HG03565 (cell line): ENCODE results near the gene MAPT.

Experiments used
- ATAC-seq: cut with Tn5 transposase; IDR thresholded peaks from one replicate; pipeline ENCODE4 v1.9.1; 2021; ENCODE audit warnings: mild to moderate bottlenecking, moderate library complexity; ENCODE audit not compliant: unreplicated experiment

Gene MAPT

GRCh38 chr17:46044286-46044928 is 150.1 kb downstream of the MAPT start:
- no peak for ATAC-seq

GRCh38 chr17:46044989-46045388 is 150.6 kb downstream of the MAPT start:
- ATAC-seq: no peak

GRCh38 chr17:46045639-46046038 is 151.3 kb downstream of the MAPT start:
- no peak for ATAC-seq

- ATAC-seq: no peak
Measured at GRCh38 chr17:46046957-46047356, 152.6 kb downstream of the MAPT start.

GRCh38 chr17:46047398-46047797 is 153.0 kb downstream of the MAPT start:
- ATAC-seq: no peak

GRCh38 chr17:46047856-46048255 is 153.5 kb downstream of the MAPT start:
- no peak for ATAC-seq

- ATAC-seq: no peak
Measured at GRCh38 chr17:46049656-46050055, 155.3 kb downstream of the MAPT start.

GRCh38 chr17:46053911-46054534 is 159.7 kb downstream of the MAPT start:
- no peak for ATAC-seq

- ATAC-seq: no peak
Measured at GRCh38 chr17:46056800-46057304, 162.5 kb downstream of the MAPT start.

GRCh38 chr17:46057366-46057765 is 163.0 kb downstream of the MAPT start:
- no peak for ATAC-seq

- ATAC-seq: no peak
Measured at GRCh38 chr17:46059486-46059885, 165.1 kb downstream of the MAPT start.

GRCh38 chr17:46060461-46060860 is 166.1 kb downstream of the MAPT start:
- ATAC-seq: no peak

GRCh38 chr17:46061435-46061834 is 167.1 kb downstream of the MAPT start:
- ATAC-seq: no peak

GRCh38 chr17:46063241-46063640 is 168.9 kb downstream of the MAPT start:
- ATAC-seq: no peak

GRCh38 chr17:46064460-46064859 is 170.1 kb downstream of the MAPT start:
- no peak for ATAC-seq

- no peak for ATAC-seq
Measured at GRCh38 chr17:46071796-46072195, 177.4 kb downstream of the MAPT start.

- ATAC-seq: no peak
Measured at GRCh38 chr17:46072998-46073397, 178.6 kb downstream of the MAPT start.

- no peak for ATAC-seq
Measured at GRCh38 chr17:46074540-46074939, 180.2 kb downstream of the MAPT start.
